Nephron (organoid): ENCODE results near the gene CAPG.
A peak's percentile ranks its signal among the peaks of the same experiment; 100 is the strongest.
"Not testable (repeated sequence)": the region's sequence is repeated elsewhere in the genome, so short reads cannot be mapped to it uniquely, and the experiment has no call there.

Experiments used
- H3K27ac Mint-ChIP-seq, 3 experiments: 2 replicates each; pipeline ENCODE4 v1.8.0; 2020; ENCODE audit warnings: mixed read lengths in 3 of 3, mild to moderate bottlenecking in 2 of 3, moderate library complexity in 1 of 3
- H3K27me3 Mint-ChIP-seq: 2 replicates; pipeline ENCODE4 v1.8.0; 2021; ENCODE audit warnings: low read depth, mild to moderate bottlenecking, moderate library complexity, mixed read lengths
- H3K36me3 Mint-ChIP-seq: 2 replicates; pipeline ENCODE4 v1.8.0; 2020; ENCODE audit warnings: low read depth, mixed read lengths
- H3K4me1 Mint-ChIP-seq: 2 replicates; pipeline ENCODE4 v1.8.0; 2020; ENCODE audit warnings: mixed read lengths
- H3K4me3 Mint-ChIP-seq, 3 experiments: 2 replicates each; pipeline ENCODE4 v1.8.0; 2020; ENCODE audit warnings: mild to moderate bottlenecking in 3 of 3, mixed read lengths in 3 of 3, moderate library complexity in 2 of 3
- H3K9me3 Mint-ChIP-seq: 2 replicates; pipeline ENCODE4 v1.8.0; 2020; ENCODE audit warnings: mixed read lengths
- CTCF ChIP-seq, 3 experiments: fragments of 200-600 bp; sonication (generic); IDR thresholded peaks; one replicate each; pipeline ENCODE4 v1.5.0; 2021; ENCODE audit warnings: antibody characterized with exemption in 3 of 3; ENCODE audit not compliant: unreplicated experiment in 3 of 3

The CAPG gene

DNA sequence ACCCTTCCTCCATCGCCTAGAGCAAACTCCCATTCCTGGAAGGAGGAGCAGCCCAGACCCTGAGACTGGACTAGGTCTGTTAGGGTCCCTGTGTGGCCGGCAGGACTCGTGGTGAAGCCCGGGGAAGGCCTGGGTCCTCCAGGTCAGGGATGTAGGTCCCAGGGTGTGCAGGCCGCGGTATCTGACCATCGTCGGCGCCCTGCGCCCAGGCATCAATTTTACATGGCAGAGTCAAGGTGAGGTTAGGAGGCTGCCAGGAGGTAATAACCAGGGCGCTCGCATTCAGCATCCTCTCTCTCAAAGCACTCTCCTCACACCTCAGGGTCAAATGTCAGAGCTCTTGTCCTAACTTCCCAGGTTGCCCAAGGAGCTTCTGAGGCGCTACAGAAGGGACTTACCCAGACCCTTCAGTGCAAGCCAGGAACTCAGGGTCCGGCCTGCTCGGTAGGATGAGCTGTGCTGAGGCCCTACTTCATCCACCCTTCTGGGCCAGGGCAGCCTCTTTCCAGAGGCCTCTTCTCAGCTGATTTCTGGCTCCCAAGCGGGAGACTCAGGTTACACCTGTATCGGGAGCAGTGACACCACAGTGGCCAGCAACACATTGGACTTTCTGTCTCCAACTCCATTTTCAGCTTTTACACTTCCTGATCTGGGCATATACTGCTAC lies 9.0 kb upstream of the CAPG start:
- no peaks in the 10 kb centered on the region for H3K9me3 Mint-ChIP-seq
- H3K36me3 Mint-ChIP-seq = no peaks in the 10 kb centered on the region
- TF ChIP-seq CTCF (IDR thresholded peaks at IDR 0.05; ENCODE audit: unreplicated experiment in 3 of 3) = no peak
- H3K4me3 Mint-ChIP-seq = peak overlapping the region; percentile 94 to 96 (median 95)
- peaks cover 41% of the 10 kb centered on the region for H3K4me1 Mint-ChIP-seq
- H3K27me3 Mint-ChIP-seq = no peaks in the 10 kb centered on the region
- peak overlapping the region; percentile 98 to 100 (median 99) for H3K27ac Mint-ChIP-seq

DNA sequence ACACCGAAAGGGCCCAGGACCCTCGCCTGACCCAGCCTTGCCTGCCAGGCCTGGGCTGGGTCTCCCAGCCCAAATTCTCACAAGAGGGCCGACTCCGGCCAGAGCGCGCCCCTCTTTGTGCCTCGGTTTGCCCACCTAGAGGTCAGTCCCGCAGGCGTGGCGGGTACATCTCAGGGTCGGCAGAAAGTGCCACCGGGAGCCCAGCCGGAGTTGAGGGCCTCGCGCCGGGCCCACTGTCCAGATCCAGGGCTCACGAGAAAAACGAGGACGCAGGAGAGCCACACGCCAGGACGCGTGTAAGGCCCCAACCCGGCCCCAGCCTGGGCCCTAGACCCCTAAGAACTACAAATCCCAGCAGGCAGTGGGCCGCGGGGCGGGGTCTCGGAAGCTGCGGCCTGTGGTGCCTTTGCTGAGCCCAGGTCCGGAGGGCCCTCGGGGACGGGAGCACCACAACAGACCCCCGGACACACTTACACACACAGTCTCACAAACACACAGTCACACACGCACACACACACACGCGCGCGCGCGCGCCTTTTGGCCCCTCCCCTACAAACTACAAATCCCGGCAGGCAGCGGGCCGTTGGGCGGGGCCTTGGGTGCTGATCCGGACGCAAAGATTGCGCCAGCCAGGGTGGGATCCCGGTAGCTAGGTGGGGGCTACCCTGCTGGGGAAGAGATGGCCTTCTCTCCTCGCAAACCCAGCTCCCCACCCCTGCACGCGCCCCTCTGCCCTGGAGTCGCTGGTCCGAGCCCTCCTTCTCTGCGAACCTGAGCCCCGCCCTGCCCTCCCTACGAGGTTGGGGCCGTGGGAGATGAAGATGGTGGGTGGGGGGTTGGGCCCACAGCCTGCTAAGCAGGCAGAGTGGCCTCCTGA lies 8.2 kb upstream of the CAPG start, which contains the start of gene SH2D6:
SH2D6 (plus strand) TSS at position 583 of the 877 bp plus-strand sequence. CDS start 10,752 bp downstream, outside the sequence.
- Mint-ChIP-seq H3K4me1 (peaks cover 37% of the 10 kb centered on the region), H3K4me3 (peak within 1 kb of the TSS; percentile 94 to 96 (median 95)), H3K9me3 (no peaks in the 10 kb centered on the region), H3K27me3 (no peaks in the 10 kb centered on the region), H3K36me3 (no peaks in the 10 kb centered on the region), H3K27ac (peak within 1 kb of the TSS; percentile 98 to 100 (median 99))
- no peak for TF ChIP-seq CTCF (IDR thresholded peaks at IDR 0.05; ENCODE audit: unreplicated experiment in 3 of 3)

GRCh38 chr2:85415980-85416650 lies 5.9 kb upstream of the CAPG start:
- TF ChIP-seq CTCF (IDR thresholded peaks at IDR 0.05; ENCODE audit: unreplicated experiment in 3 of 3) = no peak
- Mint-ChIP-seq H3K36me3 (no peaks in the 10 kb centered on the region), H3K27ac (peak overlapping the region in 2 of 3 experiments; percentile 29 to 73), H3K9me3 (no peaks in the 10 kb centered on the region), H3K4me3 (peak overlapping the region in 2 of 3 experiments; percentile 64 to 95), H3K4me1 (peaks cover 34% of the 10 kb centered on the region), H3K27me3 (no peaks in the 10 kb centered on the region)

DNA sequence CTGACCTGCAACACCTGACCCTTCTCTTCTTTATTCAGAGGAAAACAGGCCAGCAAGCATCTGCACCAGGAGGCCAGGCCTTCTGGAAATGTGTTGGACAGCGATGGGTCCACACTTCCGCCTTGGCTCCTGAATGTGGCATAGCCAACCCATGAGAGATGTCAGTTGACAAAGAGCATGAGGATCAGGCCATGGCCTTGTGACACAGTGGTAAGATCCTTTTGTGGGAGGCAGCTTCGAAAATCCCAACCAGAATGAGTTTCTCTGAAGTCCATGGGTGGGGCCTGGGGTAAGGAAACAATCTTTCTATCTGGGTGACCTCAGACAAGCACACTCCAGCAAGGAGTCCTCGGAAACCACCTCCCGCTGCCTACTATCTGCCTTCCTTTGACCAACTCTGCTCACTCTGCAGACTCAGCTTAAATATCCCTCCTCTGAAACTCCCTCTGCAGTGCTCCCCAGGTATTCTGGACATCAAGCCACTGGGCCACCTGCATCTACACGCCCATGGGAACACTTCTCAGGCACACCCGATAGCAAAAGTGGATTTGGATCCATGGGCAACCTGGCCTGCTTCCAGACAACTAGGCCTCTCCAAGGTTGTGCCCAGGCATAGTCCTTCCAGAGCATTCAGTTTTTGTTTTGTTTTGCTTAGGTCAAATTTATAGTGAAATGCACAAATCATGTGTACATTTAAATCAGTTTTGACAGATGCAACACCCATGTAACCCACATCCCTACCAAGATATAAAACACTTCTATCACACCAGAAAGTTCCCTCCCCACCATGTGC lies 4.8 kb upstream of the CAPG start:
- Mint-ChIP-seq H3K27ac (peak overlapping the region in 2 of 3 experiments; percentile 29 to 73), H3K36me3 (no peaks in the 10 kb centered on the region), H3K4me1 (peaks cover 29% of the 10 kb centered on the region), H3K4me3 (peak overlapping the region; percentile 47 to 95 (median 64)), H3K27me3 (no peaks in the 10 kb centered on the region), H3K9me3 (no peaks in the 10 kb centered on the region)
- TF ChIP-seq CTCF (IDR thresholded peaks at IDR 0.05; ENCODE audit: unreplicated experiment in 3 of 3) = no peak

DNA sequence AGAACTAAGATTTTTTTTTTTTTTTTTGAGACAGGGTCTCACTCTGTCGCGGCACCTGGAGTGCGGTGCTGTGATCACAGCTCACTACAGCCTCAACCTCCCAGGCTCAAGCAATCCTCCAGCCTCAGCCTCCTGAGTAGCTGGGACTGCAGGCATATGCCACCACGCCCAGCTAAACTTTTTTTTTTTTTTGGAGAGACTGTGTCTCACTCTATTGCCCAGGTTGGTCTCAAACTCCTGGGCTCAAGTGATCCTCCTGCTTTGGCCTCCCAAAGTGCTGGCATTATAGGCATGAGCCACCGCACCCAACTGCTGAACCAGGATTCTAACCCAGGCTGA lies 4.2 kb upstream of the CAPG start:
- not testable (repeated sequence) for H3K27me3 Mint-ChIP-seq, H3K36me3 Mint-ChIP-seq, H3K9me3 Mint-ChIP-seq
- peaks cover 25% of the 10 kb centered on the region for H3K4me1 Mint-ChIP-seq
- peak overlapping the region in 1 of 3 experiments; percentile 29 for H3K27ac Mint-ChIP-seq
- peak overlapping the region; percentile 91 to 95 (median 94) for H3K4me3 Mint-ChIP-seq
